ENCODE results near the gene METTL24.

DNA sequence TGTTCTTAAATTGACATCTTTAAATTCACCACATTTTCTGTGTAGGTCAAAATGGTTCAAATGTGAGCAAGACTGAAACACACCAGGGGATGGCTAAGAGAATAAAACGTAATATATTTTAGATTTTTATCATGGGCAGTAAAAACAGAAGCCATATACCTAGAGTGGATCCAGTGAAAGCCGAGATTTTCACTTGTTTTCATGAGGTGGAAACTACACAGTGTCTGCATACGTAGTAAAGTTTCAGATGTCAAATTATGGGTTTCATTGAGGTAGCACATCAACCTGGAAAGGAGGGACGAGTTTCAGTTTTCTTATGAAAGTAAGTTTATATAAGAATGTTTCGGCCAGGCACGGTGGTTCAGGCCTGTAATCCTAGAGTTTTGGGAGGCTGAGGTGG is 25.9 kb downstream of the METTL24 start:
- TF ChIP-seq EZH2 (IDR thresholded peaks at IDR 0.05; ENCODE audit: insufficient read depth, poor library complexity, severe bottlenecking) (no peak), EZH2phosphoT487 (IDR thresholded peaks at IDR 0.05; ENCODE audit: insufficient read depth, low read depth) (no peak)
